Loucy (cell line): ENCODE results near the gene THEMIS2.

Experiments used
- H2AFZ ChIP-seq: fragments of 200-600 bp; sonication (generic); 2 replicates; pipeline ENCODE4 v1.6.0; 2016; ENCODE audit warnings: antibody characterized with exemption, mild to moderate bottlenecking, low read length, moderate library complexity
- H3F3A ChIP-seq: fragments of 200-600 bp; 2 replicates; pipeline ENCODE4 v1.6.0; 2016; ENCODE audit warnings: antibody characterized with exemption, low read depth, mild to moderate bottlenecking
- H3K27me3 ChIP-seq: fragments of 200-600 bp; sonication (generic); 2 replicates; pipeline ENCODE4 v1.6.1; 2014; ENCODE audit warnings: low read length, mild to moderate bottlenecking; ENCODE audit not compliant: insufficient read depth, poor library complexity, severe bottlenecking
- H3K36me3 ChIP-seq: fragments of 200-600 bp; sonication (generic); 2 replicates; pipeline ENCODE4 v1.6.1; 2016; ENCODE audit warnings: low read length; ENCODE audit not compliant: insufficient read depth
- H3K4me1 ChIP-seq: fragments of 200-600 bp; sonication (generic); 2 replicates; pipeline ENCODE4 v1.5.1; 2014; ENCODE audit warnings: low read length, mild to moderate bottlenecking; ENCODE audit not compliant: insufficient read depth, poor library complexity, severe bottlenecking
- H3K4me2 ChIP-seq: fragments of 200-600 bp; sonication (generic); 2 replicates; pipeline ENCODE4 v1.6.0; 2014; ENCODE audit warnings: antibody characterized with exemption, low read length, low read depth, mild to moderate bottlenecking; ENCODE audit not compliant: poor library complexity, severe bottlenecking
- H3K4me3 ChIP-seq: fragments of 200-600 bp; sonication (generic); 2 replicates; pipeline ENCODE4 v1.5.1; 2014; ENCODE audit warnings: low read length, mild to moderate bottlenecking, mixed read lengths; ENCODE audit not compliant: poor library complexity, severe bottlenecking
- H3K79me2 ChIP-seq: fragments of 200-600 bp; sonication (generic); 2 replicates; pipeline ENCODE4 v1.6.1; 2014; ENCODE audit warnings: low read length; ENCODE audit not compliant: insufficient read depth
- H3K9ac ChIP-seq: fragments of 200-600 bp; sonication (generic); 2 replicates; pipeline ENCODE4 v1.6.0; 2014; ENCODE audit warnings: mild to moderate bottlenecking, low read depth, low read length, moderate library complexity; ENCODE audit not compliant: poor library complexity, severe bottlenecking
- H3K9me2 ChIP-seq: fragments of 200-600 bp; sonication (generic); replicated peaks from 2 replicates; pipeline ENCODE4 v1.6.1; 2016; ENCODE audit warnings: low read depth, low read length, mixed read lengths
- H3K9me3 ChIP-seq: fragments of 200-600 bp; sonication (generic); 2 replicates; pipeline ENCODE4 v1.6.1; 2014; ENCODE audit warnings: mild to moderate bottlenecking, antibody characterized with exemption, low read length, low read depth; ENCODE audit not compliant: insufficient read depth
- H4K20me1 ChIP-seq: fragments of 200-600 bp; sonication (generic); 2 replicates; pipeline ENCODE4 v1.6.0; 2014; ENCODE audit warnings: antibody characterized with exemption, low read length, mild to moderate bottlenecking; ENCODE audit not compliant: insufficient read depth, poor library complexity, severe bottlenecking
- CTCF ChIP-seq: fragments of 200-600 bp; sonication (generic); conservative IDR thresholded peaks from 2 replicates; pipeline ENCODE4 v1.5.1; 2014; ENCODE audit warnings: mild to moderate bottlenecking, antibody characterized with exemption, low read length
- EZH2phosphoT487 ChIP-seq: fragments of 200-600 bp; IDR thresholded peaks from 2 replicates; pipeline ENCODE4 v1.6.1; 2018; ENCODE audit warnings: antibody characterized with exemption, mild to moderate bottlenecking, moderate library complexity, borderline replicate concordance

The THEMIS2 gene

GRCh38 chr1:27906759-27907158 lies 34.4 kb downstream of the THEMIS2 start:
- Histone ChIP-seq H3F3A (no peaks in the 10 kb centered on the region), H3K79me2 (peaks cover 8% of the 10 kb centered on the region; the same call in 1 of the 2 replicates), H4K20me1 (peaks cover 5% of the 10 kb centered on the region), H3K9me2 (no peaks in the 10 kb centered on the region), H3K36me3 (peaks cover 37% of the 10 kb centered on the region; the same call in 1 of the 2 replicates), H3K9me3 (no peaks in the 10 kb centered on the region), H3K4me1 (peaks cover 2% of the 10 kb centered on the region), H3K4me2 (no peak overlapping the region), H3K4me3 (no peak overlapping the region), H3K27me3 (no peaks in the 10 kb centered on the region), H2AFZ (no peak overlapping the region), H3K9ac (no peak overlapping the region)
- TF ChIP-seq CTCF = no peak
- no peak for TF ChIP-seq EZH2phosphoT487

GRCh38 chr1:27912429-27912828 lies 40.1 kb downstream of the THEMIS2 start:
- H3K36me3 ChIP-seq = peaks cover 11% of the 10 kb centered on the region; the same call in 1 of the 2 replicates
- H2AFZ ChIP-seq = no peak overlapping the region
- peak overlapping the region; percentile 91 for H3K4me2 ChIP-seq
- no peaks in the 10 kb centered on the region for H3K9me2 ChIP-seq
- no peak for TF ChIP-seq EZH2phosphoT487
- no peak for TF ChIP-seq CTCF
- H3K79me2 ChIP-seq = peaks cover 39% of the 10 kb centered on the region
- H3K27me3 ChIP-seq = no peaks in the 10 kb centered on the region
- H3K9me3 ChIP-seq = no peaks in the 10 kb centered on the region
- peak overlapping the region; percentile 20 for H3K4me3 ChIP-seq
- no peaks in the 10 kb centered on the region for H3F3A ChIP-seq
- peaks cover 8% of the 10 kb centered on the region for H4K20me1 ChIP-seq
- no peak overlapping the region for H3K9ac ChIP-seq
- peaks cover 20% of the 10 kb centered on the region for H3K4me1 ChIP-seq

- Histone ChIP-seq H3K9ac (no peak overlapping the region), H3K9me3 (no peaks in the 10 kb centered on the region), H3K4me3 (peak overlapping the region; percentile 93), H3K4me2 (peak overlapping the region; percentile 91), H4K20me1 (peaks cover 3% of the 10 kb centered on the region), H2AFZ (peak overlapping the region; percentile 97), H3K27me3 (no peaks in the 10 kb centered on the region), H3K79me2 (peaks cover 39% of the 10 kb centered on the region), H3K36me3 (no peaks in the 10 kb centered on the region; the same call in 1 of the 2 replicates), H3F3A (no peaks in the 10 kb centered on the region), H3K4me1 (peaks cover 20% of the 10 kb centered on the region), H3K9me2 (no peaks in the 10 kb centered on the region)
- TF ChIP-seq EZH2phosphoT487 (no peak), CTCF (no peak)
Measured at GRCh38 chr1:27915082-27915575, 42.8 kb downstream of the THEMIS2 start.
